Central memory CD8-positive, alpha-beta T cell (primary cell): ENCODE data around the gene OBSCN.

Experiments used
- ATAC-seq: fragments of 150-1000 bp; cut with Tn5 transposase; replicated peaks from 2 replicates; pipeline ENCODE4 v1.10.0; 2022; ENCODE audit warnings: mild to moderate bottlenecking, moderate FRiP score, moderate number of reproducible peaks; ENCODE audit not compliant: poor library complexity, severe bottlenecking; ENCODE audit errors: extremely low read depth
- DNase-seq, 2 donors: peaks; one replicate each; pipeline ENCODE4 v3.0.0; 2021; ENCODE audit warnings: low spot score in 2 of 2
- H3K27ac Mint-ChIP-seq: one replicate; pipeline ENCODE4 v1.8.0; 2022; ENCODE audit warnings: low read depth, mild to moderate bottlenecking, moderate library complexity, mixed read lengths
- H3K27me3 Mint-ChIP-seq: one replicate; pipeline ENCODE4 v1.8.0; 2022; ENCODE audit warnings: mixed read lengths
- H3K36me3 Mint-ChIP-seq: one replicate; pipeline ENCODE4 v1.8.0; 2022; ENCODE audit warnings: mild to moderate bottlenecking, moderate library complexity, mixed read lengths; ENCODE audit not compliant: insufficient read depth
- H3K4me1 Mint-ChIP-seq: one replicate; pipeline ENCODE4 v1.8.0; 2022; ENCODE audit warnings: mixed read lengths
- H3K4me3 Mint-ChIP-seq: one replicate; pipeline ENCODE4 v1.8.0; 2022; ENCODE audit warnings: mild to moderate bottlenecking, moderate library complexity, mixed read lengths
- H3K9me3 Mint-ChIP-seq: one replicate; pipeline ENCODE4 v1.8.0; 2022; ENCODE audit warnings: mixed read lengths

Gene OBSCN

GRCh38 chr1:228274452-228275178, 66.8 kb downstream of the OBSCN start:
- ATAC-seq (no peak), DNase-seq (no peak)
- Mint-ChIP-seq H3K4me3 (peak overlapping the region; percentile 86), H3K36me3 (peaks cover 7% of the 10 kb centered on the region), H3K27me3 (no peaks in the 10 kb centered on the region), H3K9me3 (no peaks in the 10 kb centered on the region), H3K4me1 (peaks cover 28% of the 10 kb centered on the region), H3K27ac (peak overlapping the region; percentile 69)

GRCh38 chr1:228275179-228275429, 67.3 kb downstream of the OBSCN start:
- Mint-ChIP-seq H3K9me3 (no peaks in the 10 kb centered on the region), H3K4me3 (peak overlapping the region; percentile 86), H3K27ac (peak overlapping the region; percentile 69), H3K4me1 (peaks cover 28% of the 10 kb centered on the region), H3K36me3 (peaks cover 7% of the 10 kb centered on the region), H3K27me3 (no peaks in the 10 kb centered on the region)
- no peak for ATAC-seq
- DNase-seq = no peak

- H3K4me3 Mint-ChIP-seq = peak overlapping the region; percentile 86
- H3K9me3 Mint-ChIP-seq = no peaks in the 10 kb centered on the region
- no peaks in the 10 kb centered on the region for H3K27me3 Mint-ChIP-seq
- peak overlapping the region; percentile 69 for H3K27ac Mint-ChIP-seq
- ATAC-seq (peak; percentile 91), DNase-seq (peak; percentile 61 to 68)
- peaks cover 28% of the 10 kb centered on the region for H3K4me1 Mint-ChIP-seq
- peaks cover 7% of the 10 kb centered on the region for H3K36me3 Mint-ChIP-seq
Observed at GRCh38 chr1:228275430-228276173, 67.8 kb downstream of the OBSCN start.

GRCh38 chr1:228276174-228276831, 68.5 kb downstream of the OBSCN start:
- H3K27ac Mint-ChIP-seq = no peak overlapping the region
- H3K9me3 Mint-ChIP-seq = no peaks in the 10 kb centered on the region
- peaks cover 28% of the 10 kb centered on the region for H3K4me1 Mint-ChIP-seq
- peaks cover 7% of the 10 kb centered on the region for H3K36me3 Mint-ChIP-seq
- no peaks in the 10 kb centered on the region for H3K27me3 Mint-ChIP-seq
- peak overlapping the region; percentile 86 for H3K4me3 Mint-ChIP-seq
- ATAC-seq (no peak), DNase-seq (no peak)

- no peaks in the 10 kb centered on the region for H3K27me3 Mint-ChIP-seq
- ATAC-seq (no peak), DNase-seq (no peak)
- H3K4me1 Mint-ChIP-seq = peaks cover 28% of the 10 kb centered on the region
- H3K9me3 Mint-ChIP-seq = no peaks in the 10 kb centered on the region
- peaks cover 7% of the 10 kb centered on the region for H3K36me3 Mint-ChIP-seq
- peak overlapping the region; percentile 86 for H3K4me3 Mint-ChIP-seq
- no peak overlapping the region for H3K27ac Mint-ChIP-seq
Observed at GRCh38 chr1:228276901-228277490, 69.2 kb downstream of the OBSCN start.

- no peak overlapping the region for H3K27ac Mint-ChIP-seq
- DNase-seq (no peak), ATAC-seq (no peak)
- H3K9me3 Mint-ChIP-seq = no peaks in the 10 kb centered on the region
- peaks cover 7% of the 10 kb centered on the region for H3K36me3 Mint-ChIP-seq
- no peak overlapping the region for H3K4me3 Mint-ChIP-seq
- H3K27me3 Mint-ChIP-seq = no peaks in the 10 kb centered on the region
- H3K4me1 Mint-ChIP-seq = peaks cover 23% of the 10 kb centered on the region
Observed at GRCh38 chr1:228277491-228278431, 69.9 kb downstream of the OBSCN start.

- Mint-ChIP-seq H3K36me3 (peaks cover 4% of the 10 kb centered on the region), H3K4me3 (no peak overlapping the region), H3K9me3 (no peaks in the 10 kb centered on the region), H3K4me1 (peaks cover 15% of the 10 kb centered on the region), H3K27me3 (no peaks in the 10 kb centered on the region), H3K27ac (no peak overlapping the region)
- DNase-seq = no peak
- no peak for ATAC-seq
Observed at GRCh38 chr1:228278432-228278941, 70.6 kb downstream of the OBSCN start.

GRCh38 chr1:228279011-228279721, 71.3 kb downstream of the OBSCN start:
- Mint-ChIP-seq H3K27me3 (no peaks in the 10 kb centered on the region), H3K4me3 (no peak overlapping the region), H3K9me3 (no peaks in the 10 kb centered on the region), H3K27ac (peak overlapping the region; percentile 22), H3K36me3 (peaks cover 6% of the 10 kb centered on the region), H3K4me1 (peaks cover 15% of the 10 kb centered on the region)
- no peak for DNase-seq
- ATAC-seq = no peak

- peaks cover 14% of the 10 kb centered on the region for H3K4me1 Mint-ChIP-seq
- no peaks in the 10 kb centered on the region for H3K27me3 Mint-ChIP-seq
- no peak overlapping the region for H3K4me3 Mint-ChIP-seq
- DNase-seq (no peak), ATAC-seq (no peak)
- H3K27ac Mint-ChIP-seq = peak overlapping the region; percentile 22
- H3K9me3 Mint-ChIP-seq = no peaks in the 10 kb centered on the region
- H3K36me3 Mint-ChIP-seq = peaks cover 6% of the 10 kb centered on the region
Observed at GRCh38 chr1:228279722-228280105, 71.9 kb downstream of the OBSCN start.

GRCh38 chr1:228280106-228280901, 72.5 kb downstream of the OBSCN start:
- DNase-seq = no peak
- peaks cover 7% of the 10 kb centered on the region for H3K36me3 Mint-ChIP-seq
- no peaks in the 10 kb centered on the region for H3K9me3 Mint-ChIP-seq
- peak overlapping the region; percentile 22 for H3K27ac Mint-ChIP-seq
- H3K27me3 Mint-ChIP-seq = no peaks in the 10 kb centered on the region
- no peak for ATAC-seq
- peaks cover 8% of the 10 kb centered on the region for H3K4me1 Mint-ChIP-seq
- H3K4me3 Mint-ChIP-seq = no peak overlapping the region
